Activated naive CD8-positive, alpha-beta T cell treated with anti-CD3 and anti-CD28 coated beads, Interleukin-2, amount 50 U/mL, for 16 hours (primary cell): ENCODE data around the gene CHADL.
"Not testable (repeated sequence)": the region's sequence is repeated elsewhere in the genome, so short reads cannot be mapped to it uniquely, and the experiment has no call there.

ENCODE experiments used
- DNase-seq: peaks from one replicate; pipeline ENCODE4 v3.0.0-alpha.2; 2020; ENCODE audit warnings: low read depth, low spot score

Gene CHADL, protein sequence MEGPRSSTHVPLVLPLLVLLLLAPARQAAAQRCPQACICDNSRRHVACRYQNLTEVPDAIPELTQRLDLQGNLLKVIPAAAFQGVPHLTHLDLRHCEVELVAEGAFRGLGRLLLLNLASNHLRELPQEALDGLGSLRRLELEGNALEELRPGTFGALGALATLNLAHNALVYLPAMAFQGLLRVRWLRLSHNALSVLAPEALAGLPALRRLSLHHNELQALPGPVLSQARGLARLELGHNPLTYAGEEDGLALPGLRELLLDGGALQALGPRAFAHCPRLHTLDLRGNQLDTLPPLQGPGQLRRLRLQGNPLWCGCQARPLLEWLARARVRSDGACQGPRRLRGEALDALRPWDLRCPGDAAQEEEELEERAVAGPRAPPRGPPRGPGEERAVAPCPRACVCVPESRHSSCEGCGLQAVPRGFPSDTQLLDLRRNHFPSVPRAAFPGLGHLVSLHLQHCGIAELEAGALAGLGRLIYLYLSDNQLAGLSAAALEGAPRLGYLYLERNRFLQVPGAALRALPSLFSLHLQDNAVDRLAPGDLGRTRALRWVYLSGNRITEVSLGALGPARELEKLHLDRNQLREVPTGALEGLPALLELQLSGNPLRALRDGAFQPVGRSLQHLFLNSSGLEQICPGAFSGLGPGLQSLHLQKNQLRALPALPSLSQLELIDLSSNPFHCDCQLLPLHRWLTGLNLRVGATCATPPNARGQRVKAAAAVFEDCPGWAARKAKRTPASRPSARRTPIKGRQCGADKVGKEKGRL

DNA sequence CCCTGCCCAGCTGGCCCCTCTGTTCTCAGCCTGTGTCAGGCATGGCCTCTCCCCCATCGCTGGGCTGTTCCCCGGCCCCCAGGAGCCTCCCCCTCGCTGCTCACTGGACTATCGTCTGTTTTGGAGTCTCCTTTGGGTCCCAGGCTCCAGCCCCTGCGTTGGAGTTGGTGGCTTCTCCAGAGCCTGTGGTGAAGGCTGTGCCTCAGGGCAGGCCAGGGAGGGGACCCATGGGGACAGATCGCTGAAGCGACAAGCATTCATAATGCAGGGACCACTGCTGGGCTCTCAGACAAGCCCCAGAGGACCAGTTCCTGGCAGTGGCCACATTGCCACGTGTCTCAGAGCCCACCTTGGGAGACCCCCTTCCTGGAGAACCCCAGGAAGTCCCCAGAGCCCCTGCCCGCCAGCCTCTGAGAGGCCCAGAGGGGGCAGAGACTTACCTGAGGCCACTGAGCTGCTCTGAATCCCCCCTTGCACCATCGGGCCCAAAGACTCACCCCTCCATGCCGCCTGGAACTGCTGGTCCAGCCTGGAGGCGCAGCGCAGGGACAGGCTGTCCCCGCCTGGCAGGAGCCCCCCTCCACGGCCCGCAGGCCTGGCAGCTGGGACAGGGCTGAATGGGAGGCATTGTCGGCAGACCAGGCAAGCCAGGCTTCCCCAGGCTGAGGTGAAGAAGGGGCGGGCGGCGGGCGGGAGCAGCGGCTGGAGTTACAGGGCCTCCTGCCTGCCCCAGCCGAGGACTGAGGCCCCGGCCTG, at the start of gene CHADL:
Gene CHADL (minus strand): TSS at position 555 of the 756 bp plus-strand sequence. CDS start 50 bp downstream, at position 505.
- no peak for DNase-seq

DNA sequence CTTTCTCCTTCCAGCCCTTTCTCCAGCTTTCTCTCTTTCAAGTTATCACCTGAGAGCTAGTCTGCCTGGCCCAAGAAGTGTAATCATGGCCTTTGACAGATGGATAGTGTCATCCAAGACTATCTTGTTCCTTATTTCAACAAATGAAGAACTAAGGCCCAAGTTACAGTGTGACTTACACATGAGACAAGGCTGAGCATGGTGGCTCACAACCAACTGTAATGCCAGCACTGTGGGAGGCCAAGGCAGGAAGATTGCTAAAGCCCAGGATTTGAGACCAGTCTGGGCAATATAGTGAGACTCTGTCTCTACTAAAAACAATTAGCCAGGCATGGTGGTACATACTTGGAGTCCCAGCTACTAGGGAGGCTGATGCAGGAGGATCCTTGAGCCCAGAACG, 48.9 kb upstream of the CHADL start:
- no peak for DNase-seq

DNA sequence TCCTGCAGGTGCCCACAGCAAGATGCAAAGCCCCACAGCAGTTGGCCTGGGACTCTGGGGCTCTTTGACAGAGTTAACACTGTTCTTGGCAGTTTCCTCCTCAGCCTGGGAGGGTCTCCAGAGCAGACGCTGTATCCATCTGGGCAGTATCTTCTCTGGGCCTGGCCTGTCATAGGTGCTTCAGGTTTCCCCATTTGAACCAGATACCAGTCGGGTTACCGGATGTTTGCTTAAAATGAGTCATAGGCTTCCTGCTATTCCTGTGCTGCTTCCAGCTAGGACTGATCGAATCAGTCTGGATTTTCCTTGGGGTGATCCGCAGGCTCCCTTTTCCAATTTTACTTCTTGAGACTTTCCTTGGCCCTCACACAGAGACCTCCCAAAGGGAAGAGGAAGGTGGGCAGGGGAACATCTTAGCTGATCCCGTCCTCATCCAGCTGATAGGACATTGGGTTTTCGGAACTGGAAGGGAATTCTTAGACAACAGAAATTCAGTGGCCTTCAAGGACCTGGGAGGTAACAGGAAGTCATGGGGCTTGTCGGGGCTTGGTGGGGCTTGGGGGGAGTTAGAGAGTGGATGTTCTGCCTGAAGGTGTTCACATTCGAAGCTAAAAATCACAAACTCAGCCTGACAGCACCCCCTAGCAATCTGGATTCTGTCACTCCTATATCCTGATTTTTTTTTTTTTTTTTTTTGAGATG, 47.7 kb upstream of the CHADL start:
- no peak for DNase-seq

DNA sequence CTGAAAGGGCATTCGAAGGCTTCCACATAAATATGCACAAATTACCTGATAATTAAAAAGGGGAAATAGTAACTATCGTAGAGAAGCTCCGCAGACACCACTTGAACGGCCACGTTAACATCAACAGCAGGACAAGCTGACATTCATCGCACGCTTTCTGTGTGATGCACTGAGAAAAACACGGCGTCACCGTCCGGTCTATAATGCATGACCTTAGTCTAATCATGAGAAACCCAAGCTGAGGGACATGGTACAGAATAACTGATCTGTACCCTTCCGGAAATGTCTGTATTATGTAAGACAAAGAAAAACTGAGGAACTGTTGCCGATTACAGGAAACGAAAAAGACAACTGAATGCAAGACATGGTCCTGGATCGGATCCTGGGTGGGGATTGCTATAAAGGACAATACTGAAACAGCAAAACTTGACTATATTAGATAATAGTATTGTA, 45.9 kb upstream of the CHADL start:
- DNase-seq, result no peak

DNA sequence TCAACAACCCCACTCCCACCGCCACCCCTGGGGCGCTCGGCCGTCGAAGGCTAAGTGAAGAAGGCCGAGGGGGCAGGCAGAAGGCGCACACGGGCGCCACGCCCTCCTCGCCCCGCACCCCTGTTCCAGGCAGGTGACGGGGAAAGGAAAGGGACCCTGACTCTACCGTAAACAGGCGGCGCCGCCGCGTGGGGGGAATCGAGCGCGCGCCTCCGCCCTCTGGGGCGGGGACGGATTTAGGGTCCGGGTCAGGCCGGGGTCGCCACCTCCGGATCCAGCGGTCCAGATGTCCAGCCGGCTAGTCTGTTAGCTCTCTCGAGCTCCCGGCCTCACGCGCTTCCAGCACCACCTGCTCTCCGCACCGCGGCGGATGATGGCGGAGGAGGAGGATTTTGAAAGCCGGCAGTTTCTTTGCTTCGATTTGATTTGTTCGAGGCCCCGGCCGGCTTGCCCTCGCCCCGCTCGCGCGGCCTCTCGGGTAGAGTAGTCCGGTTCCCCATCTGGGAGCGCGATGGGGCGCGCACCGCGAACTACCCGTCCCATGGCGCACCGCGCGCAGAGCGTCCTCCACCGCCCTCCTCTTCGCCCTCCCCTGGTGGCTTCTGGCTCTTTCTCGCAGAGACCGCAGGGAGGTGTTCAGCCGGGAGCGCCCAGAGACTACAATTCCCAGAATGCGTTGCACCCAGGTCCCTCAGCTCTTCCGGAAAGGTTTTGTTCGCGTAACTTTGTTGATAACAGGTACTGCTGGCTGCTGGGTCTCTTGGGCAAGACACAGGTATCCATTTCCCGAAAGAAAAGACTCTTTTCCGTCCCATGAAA, 45.3 kb upstream of the CHADL start, which contains the start of gene RANGAP1:
Gene RANGAP1 (minus strand): TSS at position 368 of the 819 bp plus-strand sequence. CDS start 5,143 bp downstream, outside the sequence.
- peak; percentile 96 for DNase-seq

DNA sequence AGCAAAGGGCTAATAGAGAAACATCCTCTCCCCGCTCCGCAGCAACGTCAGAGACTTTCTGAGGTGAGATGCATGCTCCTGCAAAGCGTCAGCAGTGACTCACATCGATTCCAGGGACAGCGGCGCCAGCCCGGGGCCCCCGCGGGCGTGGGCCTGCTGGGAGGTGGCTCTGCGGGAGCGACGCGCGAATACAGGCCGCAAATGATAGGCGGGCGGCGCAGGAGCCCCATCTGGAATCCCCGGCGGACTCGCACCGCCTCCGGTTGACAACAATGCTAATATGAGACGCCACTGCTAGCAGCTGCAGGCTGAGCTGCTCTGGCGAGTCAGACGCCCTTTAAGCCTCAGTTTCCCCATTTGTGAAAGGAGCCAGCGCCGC, 44.7 kb upstream of the CHADL start:
- peak; percentile 81 for DNase-seq

DNA sequence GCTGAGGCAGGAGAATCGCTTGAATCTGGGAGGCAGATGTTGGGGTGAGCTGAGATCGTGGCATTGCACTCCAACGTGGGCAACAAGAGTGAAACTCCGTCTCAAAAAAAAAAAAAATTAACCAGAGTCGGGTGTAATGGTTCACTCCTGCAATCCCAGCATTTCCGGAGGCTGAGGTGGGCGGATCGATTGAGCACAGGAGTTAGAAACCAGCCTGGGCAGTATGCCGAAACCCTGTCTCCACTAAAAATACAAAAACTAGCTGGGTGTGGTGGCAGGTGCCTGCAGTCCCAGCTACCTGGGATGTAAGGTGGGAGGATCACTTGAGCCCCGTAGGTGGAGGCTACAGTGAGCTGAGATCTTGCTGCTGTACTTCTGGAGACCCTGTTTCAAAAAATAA, 43.7 kb upstream of the CHADL start:
- no peak for DNase-seq

DNA sequence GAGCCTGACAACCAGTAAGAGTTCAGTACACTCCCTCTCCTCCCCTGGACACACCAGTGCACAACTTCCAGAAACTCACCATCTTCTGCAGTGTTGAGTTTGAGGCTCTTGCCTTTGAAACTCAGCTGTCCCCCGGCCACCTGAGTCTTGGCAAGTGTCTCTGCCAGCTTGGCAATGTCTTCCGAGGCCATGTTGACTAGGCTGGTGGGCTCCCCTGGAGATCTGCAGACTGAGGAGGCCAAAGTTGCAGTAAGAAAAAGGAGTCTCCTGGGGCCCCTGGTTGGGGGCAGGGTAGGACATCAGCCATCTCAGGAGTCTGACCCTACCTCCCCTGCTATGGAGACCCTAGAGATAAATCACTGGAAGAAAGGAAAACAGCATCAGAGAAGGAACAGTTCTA, 40.1 kb upstream of the CHADL start:
- DNase-seq, result no peak

DNA sequence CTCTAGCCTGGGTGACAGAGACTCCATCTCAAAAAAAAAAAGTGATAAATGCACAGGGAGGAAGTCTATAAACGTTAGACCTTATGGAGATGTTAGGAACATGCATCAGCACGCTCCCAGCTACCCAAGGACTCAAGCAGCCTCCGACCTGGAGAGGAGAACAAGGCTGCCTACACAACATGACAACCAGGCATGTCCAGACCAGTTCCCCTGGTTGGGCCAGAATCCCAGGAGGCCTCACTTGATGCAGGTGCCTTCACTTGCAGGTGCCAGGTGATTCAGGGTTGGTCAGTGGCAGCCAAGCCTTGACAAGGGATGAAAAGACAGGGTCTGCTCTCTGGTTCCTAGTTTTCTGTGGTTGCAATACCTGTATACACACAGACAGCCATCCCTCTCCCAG, 39.3 kb upstream of the CHADL start:
- DNase-seq, result no peak

DNA sequence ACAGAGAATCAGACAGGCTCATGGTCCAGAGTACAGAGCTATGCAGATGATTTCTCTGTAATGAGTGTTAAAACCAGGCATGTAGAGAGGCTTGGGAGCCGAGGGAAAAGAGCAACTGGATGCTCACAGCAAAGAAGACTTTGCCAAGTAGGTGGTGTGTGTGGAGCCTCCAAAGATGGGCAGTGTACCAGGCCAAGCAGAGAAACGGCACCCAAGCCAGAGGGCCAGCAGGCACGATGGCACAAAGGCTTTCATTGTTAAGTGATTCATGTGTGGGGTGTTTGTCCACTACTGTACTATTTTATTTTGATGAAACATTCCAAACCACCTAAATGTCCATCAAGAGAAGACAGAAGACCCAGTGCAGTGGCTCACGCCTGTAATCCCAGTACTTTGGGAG, 34.1 kb upstream of the CHADL start:
- no peak for DNase-seq

DNA sequence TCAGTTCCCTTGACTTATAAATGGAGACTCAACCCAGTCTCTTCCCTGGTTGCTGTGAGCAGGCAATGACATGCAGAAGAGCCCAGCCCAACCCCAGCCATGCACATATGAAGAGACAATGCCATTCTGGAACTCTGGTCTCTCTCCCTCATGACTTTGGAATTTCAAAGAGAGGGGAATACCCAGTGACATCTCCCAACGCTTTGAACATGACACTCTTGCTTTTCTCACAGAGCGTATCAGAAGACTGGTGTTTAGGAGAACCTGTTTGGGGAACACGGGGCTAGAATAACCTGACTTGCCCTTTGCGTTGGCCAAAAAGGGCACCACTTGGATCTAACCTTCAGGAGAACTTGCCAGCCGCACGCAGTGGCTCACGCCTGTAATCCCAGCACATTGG, 32.4 kb upstream of the CHADL start:
- no peak for DNase-seq

DNA sequence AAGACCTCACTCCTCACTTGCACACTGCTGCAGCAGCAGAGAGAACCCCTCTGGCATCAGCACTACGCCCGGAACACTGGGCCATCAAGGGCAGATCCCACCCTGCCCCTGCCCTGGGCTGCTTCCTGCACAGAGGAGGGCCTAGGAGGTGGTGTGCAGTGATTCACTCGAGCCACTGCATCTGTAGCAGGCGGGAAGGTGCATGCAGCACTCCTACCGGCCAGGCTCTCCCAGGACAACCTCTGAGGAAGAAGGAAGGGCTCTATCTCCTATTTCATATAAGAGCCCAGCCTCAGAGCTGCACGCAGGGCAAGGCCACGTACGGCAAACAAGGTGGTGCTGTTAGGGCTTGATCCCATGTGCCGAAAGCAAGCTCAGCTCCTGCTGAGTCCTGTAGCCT, 31.1 kb upstream of the CHADL start:
- no peak for DNase-seq

DNA sequence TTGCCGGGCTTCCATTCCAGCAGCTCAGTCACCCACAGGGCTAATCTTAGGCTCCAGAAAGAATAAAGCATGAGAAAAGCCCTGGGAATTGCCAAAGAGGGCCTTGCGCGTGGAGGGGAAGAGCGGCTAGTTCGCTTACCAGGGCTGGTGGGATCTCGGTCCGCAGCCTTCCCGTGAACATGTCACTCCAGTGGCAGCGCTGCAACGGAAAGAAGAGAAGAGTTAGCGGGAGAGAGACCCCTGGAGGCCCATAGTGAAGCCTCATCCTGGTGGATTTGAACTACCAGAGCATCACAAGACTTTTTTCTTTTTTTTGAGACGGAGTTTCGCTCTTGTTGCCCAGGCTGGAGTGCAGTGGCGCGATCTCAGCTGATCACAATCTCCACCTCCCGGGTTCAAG, 27.2 kb upstream of the CHADL start:
- DNase-seq, result no peak

DNA sequence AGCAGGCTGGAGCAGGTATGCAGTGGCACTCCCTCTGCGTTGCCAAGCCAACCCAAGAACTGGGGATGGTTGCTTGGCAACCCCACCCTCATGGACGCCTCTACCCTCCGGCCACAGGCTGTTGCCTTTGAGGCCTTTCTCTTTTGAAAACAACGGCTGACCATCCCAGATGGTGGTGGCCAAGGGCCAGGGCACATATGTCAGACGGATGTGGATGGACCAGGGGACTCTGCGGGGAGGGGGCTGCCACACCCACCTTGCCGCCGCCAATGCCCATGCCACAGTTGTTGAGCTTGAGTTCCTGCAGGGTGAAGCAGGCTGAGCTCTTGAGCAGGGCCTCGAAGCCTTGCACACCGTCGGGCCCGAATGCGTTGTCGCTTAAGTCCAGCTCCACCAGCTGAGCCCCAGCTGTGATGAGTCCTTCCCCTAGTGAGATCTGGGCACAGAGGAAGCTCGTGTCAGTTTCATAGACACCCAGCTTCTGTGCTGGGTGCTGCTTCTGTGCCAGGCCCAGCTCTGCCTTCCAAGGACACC, 23.7 kb upstream of the CHADL start:
- no peak for DNase-seq

DNA sequence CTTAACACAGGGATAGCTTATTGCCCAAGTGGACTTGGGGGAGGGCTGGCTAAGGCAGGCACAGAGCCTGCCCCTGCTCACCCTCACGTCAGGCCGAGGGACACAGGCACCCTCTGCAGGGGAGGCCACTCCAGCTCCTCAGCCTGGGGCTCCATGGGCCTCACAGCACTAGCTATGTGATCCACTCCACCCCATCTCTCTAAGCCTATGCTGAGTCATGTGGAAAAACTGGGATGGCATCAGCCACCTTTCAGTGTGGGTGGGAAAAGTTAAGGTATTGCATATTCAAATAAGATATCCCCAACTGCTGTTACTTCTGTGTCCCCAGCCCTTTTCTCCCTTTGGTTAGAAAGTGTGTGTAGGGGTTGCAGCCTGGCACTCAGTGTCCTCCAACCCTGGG, 23.0 kb upstream of the CHADL start:
- no peak for DNase-seq

DNA sequence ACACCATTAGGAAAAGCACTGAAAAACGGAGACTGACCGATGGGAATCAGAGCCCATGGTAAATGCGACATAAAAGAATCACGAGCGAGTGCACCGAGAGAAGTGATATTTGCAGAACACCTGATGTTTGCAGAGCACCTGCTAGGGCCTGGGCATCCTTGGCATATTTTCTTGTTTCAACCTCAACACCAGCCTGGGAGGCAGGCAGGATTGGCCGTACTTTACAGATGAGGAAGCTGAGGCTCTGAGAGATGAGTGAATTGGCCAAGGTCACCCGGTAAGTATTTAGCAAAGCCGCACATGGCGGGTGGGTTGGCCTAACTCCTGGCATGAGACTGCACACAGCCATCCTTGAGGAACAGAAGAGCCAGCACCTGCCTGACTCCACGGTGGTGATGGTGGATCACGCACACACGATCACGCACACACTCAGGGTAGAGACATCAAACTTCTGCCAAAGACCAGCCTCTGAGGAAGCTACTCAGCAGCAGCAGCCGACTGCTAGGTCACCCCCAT, 21.6 kb upstream of the CHADL start:
- no peak for DNase-seq

DNA sequence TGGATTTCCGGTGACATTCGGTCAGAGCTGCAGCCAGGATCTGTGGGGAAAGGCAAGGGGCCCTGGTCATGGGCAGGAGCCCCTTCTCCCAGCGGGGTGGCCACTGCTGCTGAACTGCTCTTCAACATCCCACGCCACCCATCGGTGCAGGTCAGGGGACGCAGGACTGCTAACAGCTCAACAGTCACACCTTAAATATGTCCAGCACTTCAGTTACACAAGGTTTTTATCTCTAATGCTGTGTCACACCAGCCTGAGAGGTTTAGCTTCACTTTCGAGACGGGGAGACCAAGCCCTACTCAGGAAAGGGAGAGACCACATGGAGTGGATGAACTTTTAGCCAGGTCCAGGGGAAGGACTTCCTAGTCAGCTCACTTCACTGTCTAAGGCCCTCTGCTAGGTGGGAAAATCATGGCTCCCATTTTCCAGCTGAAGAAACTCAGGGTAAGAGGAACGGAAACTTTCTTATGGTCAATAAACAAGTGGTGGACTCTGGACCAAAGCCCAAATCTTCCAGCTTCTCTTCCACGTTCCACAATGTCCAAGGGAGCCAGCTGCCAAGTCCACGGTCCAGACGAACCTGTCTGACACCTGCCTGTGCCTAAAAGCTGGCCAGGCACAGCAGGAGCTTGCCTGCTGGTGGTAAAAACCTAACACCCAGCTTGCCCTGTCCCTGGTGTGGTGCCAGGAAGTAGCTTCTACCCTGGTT, 21.0 kb upstream of the CHADL start:
- no peak for DNase-seq

DNA sequence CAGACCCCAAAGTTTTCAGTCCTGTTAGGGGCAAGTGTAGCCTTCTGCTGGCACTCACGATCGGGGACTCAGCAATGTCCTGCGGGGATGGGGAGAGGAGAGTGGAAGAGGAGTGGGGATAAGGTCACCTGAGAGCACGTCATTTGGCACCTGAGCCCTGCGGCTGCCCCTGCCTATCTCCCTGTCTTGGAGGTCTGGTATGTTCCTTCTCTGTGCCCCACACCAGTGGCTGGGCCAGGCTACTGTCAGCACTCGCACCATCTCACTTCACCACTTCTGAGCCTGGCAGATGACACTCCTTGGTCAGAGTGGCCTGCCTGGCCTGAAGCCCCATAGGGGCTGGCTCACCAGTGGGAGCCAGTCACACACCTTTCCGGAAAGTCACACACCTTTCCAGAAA, 20.1 kb upstream of the CHADL start:
- no peak for DNase-seq

DNA sequence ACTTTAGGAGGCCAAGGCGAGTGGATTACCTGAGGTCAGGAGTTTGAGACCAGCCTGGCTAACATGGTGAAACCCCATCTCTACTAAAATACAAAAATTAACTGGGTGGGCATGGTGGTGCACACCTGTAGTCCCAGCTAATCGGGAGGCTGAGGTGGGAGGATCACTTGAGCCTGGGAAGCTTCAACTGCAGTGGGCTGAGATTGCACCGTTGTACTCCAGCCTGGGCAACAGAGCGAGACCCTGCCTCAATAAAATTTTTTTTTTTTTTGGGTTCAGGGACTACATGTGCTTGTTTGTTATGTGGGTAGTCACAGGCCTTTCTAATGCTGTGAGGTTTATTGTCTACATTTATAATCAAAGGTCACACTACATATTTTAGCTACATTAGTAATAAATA, 19.0 kb upstream of the CHADL start:
- DNase-seq, result not testable (repeated sequence)

DNA sequence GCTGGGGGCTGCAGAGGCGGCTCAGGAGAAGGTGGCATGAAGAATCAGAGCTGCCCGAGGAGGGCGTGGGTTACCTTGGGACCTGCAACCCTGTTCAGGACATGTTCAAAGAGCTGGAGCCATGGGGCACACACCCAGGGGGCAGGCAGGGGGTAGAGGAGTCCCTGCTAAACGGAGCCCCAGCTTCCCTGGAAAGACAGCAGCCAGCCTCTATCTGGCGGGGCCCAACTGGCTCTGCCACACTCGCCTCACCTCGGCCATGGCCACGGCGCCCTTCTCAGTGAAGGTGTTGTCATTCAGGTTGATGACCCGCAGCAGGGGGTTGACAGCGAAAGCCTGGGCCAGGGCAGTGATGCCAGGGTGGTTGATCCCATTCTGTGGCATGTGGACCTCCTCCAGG, 17.0 kb upstream of the CHADL start:
- DNase-seq, result no peak
